GM21786 (cell line): Measurements from ENCODE around the gene ACAA1.
"Not testable (repeated sequence)": the region's sequence is repeated elsewhere in the genome, so short reads cannot be mapped to it uniquely, and the experiment has no call there.

Experiments
- ATAC-seq: cut with Tn5 transposase; IDR thresholded peaks from one replicate; pipeline ENCODE4 v1.9.1; 2021; ENCODE audit not compliant: unreplicated experiment

ACAA1 gene, protein sequence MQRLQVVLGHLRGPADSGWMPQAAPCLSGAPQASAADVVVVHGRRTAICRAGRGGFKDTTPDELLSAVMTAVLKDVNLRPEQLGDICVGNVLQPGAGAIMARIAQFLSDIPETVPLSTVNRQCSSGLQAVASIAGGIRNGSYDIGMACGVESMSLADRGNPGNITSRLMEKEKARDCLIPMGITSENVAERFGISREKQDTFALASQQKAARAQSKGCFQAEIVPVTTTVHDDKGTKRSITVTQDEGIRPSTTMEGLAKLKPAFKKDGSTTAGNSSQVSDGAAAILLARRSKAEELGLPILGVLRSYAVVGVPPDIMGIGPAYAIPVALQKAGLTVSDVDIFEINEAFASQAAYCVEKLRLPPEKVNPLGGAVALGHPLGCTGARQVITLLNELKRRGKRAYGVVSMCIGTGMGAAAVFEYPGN

GRCh38 chr3:38136777-38137614 lies at the start of gene ACAA1:
TSS of gene ACAA1 (minus strand) at chr3:38137127. CDS start at chr3:38137035, 92 bp downstream.
- peak; percentile 86 for ATAC-seq

GRCh38 chr3:38177181-38177580 lies 40.3 kb upstream of the ACAA1 start:
- ATAC-seq = no peak

DNA sequence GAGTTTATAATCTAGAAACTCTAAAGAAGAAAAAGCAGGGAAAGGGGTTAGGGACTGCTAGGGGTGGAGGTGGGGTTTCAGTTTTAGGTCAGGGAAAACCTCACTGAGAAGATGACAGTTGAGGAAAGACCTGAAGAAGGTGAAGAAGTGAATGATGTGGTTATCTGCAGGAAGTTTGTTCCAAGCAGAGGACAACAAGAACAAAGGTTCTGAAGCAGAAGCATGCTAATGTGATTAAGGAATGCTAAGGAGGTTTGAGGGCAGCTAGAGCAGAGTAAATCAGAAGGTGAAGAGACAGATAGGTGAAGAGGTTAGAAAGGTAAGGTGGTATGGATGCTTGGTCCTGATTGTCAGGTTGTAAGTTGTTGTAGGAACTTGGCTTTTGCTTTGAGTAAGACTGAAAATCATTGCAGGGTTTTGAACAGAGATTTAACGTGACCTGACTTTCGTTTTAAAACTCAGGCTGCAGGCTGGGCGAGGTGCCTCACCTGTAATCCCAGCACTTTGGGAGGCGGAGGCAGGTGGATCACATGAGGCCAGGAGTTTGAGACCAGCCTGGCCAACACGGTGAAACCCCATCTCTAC lies 37.0 kb upstream of the ACAA1 start:
- peak; percentile 43 for ATAC-seq

- no peak for ATAC-seq
These were observed 34.7 kb upstream of the ACAA1 start for GRCh38 chr3:38171622-38172021.

GRCh38 chr3:38170722-38171121 lies 33.8 kb upstream of the ACAA1 start:
- ATAC-seq = no peak

- no peak for ATAC-seq
These were observed 32.0 kb upstream of the ACAA1 start for GRCh38 chr3:38169027-38169317.

GRCh38 chr3:38168151-38169026 lies 31.5 kb upstream of the ACAA1 start:
- ATAC-seq = no peak

- no peak for ATAC-seq
These were observed 30.7 kb upstream of the ACAA1 start for GRCh38 chr3:38167591-38167990.

GRCh38 chr3:38165722-38166387 lies 28.9 kb upstream of the ACAA1 start:
- ATAC-seq = peak; percentile 4

GRCh38 chr3:38164952-38165721 lies 28.2 kb upstream of the ACAA1 start, which contains the start of gene OXSR1:
TSS of gene OXSR1 (plus strand) at chr3:38165537. CDS start at chr3:38165877, 340 bp downstream.
- peak; percentile 93 for ATAC-seq

DNA sequence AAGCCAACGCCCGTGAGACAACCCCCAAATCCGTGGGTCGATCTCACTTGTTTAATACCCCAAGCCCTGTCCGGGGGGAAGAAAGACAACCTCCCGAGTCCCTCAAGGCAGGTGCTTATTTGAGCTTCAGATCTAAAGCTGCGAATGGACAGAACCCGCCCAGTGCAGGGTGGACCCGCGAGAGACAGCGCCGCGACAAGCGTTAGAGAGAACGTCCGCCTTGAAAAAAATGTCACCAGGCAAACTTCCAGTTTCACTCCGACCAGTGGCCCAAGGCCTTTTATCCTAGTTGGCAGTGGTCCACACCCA lies 27.7 kb upstream of the ACAA1 start:
- ATAC-seq = no peak

DNA sequence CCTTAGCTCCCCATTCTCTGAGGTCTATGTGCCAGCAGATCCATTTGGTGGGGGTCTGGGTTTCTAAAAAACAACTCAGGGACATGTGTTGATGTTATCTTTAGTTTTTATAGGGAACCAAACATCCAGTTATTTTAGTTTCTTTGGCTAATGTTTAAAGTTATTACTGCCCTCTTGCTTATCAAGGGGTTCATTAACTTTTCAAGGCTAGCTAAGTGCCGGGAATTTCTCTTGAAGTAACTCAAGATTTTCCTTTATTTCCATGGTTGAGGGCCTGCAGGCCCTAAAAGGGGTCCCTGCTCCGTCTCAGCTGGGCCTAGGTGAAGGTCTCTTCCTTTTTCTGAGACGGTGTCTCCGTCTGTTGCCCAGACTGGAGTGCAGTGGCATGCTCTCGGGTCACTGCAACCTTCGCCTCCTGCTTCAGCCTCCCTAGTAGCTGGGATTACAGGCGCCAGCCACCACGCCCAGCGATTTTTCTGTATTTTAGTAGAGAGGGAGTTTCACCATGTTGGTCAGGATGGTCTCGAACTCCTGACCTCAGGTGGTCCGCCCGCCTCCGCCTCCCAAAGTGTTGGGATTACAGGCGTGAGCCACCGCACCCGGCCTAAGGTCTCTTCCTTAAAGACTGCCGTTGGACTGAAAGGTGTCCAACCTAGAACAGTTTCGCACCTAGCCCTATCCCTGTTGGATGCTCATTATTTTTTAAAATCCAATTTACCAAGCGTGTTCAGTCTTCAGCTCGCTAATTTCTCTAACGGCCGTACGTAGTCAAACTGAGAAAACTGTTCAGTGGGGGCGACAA lies 27.1 kb upstream of the ACAA1 start:
- no peak for ATAC-seq

DNA sequence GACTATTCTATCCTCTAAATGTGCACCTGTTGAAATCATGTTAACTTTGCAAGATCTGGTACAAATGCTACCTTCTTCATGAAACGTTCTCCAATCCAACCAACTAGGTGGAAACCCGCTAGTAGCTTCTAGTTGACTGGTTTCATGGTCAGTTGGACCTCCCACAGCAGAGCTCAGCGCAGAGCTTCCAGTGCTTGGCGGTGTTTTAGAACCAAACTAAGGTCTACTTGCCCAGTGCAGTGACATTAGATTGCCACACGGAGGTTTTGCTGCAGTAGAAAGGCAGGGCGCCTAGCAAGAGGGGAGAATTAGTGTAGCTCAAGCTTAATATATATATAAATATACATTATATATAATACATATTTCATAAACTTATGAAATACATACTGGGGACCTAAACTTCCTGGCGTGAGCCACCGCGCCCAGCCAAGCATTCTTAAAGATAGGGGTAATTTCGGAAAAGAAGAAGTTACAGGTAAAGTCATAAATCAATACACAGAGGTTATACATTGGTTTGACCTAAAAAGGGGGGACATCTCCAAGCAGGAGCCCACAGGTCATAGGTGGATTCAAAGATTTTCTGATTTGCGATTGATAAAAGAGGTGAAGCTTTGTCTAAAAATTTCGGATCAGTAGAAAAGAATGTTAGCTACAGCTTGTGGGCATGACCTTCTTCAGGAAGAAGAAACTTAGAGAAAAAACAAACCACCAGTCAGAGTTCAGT lies 26.4 kb upstream of the ACAA1 start:
- ATAC-seq = no peak

- ATAC-seq = not testable (repeated sequence)
These were observed 23.8 kb upstream of the ACAA1 start for GRCh38 chr3:38160704-38161103.

DNA sequence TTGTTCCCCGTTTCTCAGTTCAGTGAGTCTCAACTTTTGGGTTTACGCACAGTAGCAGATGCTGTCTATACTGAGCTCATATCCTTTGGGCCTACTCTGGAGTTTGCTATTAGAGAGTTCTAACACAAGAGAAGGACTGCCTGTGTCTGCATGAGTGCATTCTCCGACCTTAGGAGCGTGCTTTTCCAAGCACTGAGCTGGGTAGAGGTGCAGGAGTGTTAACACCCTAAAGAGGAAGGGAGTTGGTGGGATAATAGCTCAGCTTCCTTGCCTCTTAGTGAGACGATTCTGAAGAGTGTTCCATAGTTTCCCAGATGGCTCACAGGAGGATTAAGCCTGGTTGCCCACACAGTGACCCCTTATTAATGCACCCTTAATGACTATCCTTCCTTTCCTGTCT lies 21.5 kb upstream of the ACAA1 start:
- ATAC-seq = no peak

GRCh38 chr3:38157595-38157994 lies 20.7 kb upstream of the ACAA1 start:
- no peak for ATAC-seq

GRCh38 chr3:38157117-38157516 lies 20.2 kb upstream of the ACAA1 start:
- no peak for ATAC-seq

- ATAC-seq = no peak
These were observed 18.9 kb upstream of the ACAA1 start for GRCh38 chr3:38155825-38156224.
